OCI-LY3 (cell line): ENCODE measurements around the gene PPP3CA.
"Not testable (repeated sequence)": the region's sequence is repeated elsewhere in the genome, so short reads cannot be mapped to it uniquely, and the experiment has no call there.

ENCODE experiments used
- EZH2phosphoT487 ChIP-seq: fragments of 200-600 bp; shearing (Covaris generic); IDR thresholded peaks from 2 replicates; pipeline ENCODE4 v1.6.1; 2018; ENCODE audit warnings: antibody characterized with exemption, mixed run types, low read depth
- TF ChIP-seq, protein P1 (sequence below): fragments of 200-600, 300-600 bp; sonication (generic); IDR thresholded peaks from 2 replicates; pipeline ENCODE4 v1.5.1; 2014; ENCODE audit warnings: antibody characterized with exemption, low read length, low read depth

DNA sequence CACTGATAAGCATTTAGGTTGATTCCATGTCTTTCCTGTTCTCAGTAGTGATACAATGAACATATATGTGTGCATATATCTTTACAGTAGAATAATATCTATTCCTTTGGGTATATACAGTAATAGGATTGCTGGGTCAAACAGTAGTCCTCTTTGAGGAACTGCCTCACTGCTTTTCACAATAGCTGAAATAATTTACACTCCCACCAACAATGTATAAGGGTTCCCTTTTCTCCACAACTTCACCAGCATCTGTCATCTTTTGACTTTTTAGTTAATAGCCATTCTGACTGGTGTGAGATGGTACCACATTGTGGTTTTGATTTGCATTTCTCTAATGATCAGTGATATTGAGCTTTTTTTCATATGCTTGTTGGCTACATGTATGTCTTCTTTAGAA, 113.2 kb downstream of the PPP3CA start:
- TF ChIP-seq, protein P1, sequence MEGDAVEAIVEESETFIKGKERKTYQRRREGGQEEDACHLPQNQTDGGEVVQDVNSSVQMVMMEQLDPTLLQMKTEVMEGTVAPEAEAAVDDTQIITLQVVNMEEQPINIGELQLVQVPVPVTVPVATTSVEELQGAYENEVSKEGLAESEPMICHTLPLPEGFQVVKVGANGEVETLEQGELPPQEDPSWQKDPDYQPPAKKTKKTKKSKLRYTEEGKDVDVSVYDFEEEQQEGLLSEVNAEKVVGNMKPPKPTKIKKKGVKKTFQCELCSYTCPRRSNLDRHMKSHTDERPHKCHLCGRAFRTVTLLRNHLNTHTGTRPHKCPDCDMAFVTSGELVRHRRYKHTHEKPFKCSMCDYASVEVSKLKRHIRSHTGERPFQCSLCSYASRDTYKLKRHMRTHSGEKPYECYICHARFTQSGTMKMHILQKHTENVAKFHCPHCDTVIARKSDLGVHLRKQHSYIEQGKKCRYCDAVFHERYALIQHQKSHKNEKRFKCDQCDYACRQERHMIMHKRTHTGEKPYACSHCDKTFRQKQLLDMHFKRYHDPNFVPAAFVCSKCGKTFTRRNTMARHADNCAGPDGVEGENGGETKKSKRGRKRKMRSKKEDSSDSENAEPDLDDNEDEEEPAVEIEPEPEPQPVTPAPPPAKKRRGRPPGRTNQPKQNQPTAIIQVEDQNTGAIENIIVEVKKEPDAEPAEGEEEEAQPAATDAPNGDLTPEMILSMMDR, result not testable (repeated sequence)
- TF ChIP-seq EZH2phosphoT487, result not testable (repeated sequence)
